Thyroid gland (tissue), 4 donors: Measurements from ENCODE around the gene PDS5B.

Experiments used
- CTCF ChIP-seq, 6 experiments: fragments of 200-600 bp in 3 of 6; fragments of 450-650 bp in 3 of 6; sonication (generic) in 3 of 6; IDR thresholded peaks; one replicate each; pipeline ENCODE4 v1.5.1; 2016 to 2019; ENCODE audit warnings: antibody characterized with exemption in 6 of 6, mild to moderate bottlenecking in 2 of 6, inconsistent platforms in 1 of 6, moderate library complexity in 1 of 6
- POLR2A ChIP-seq, 2 donors: fragments of 450-650 bp; IDR thresholded peaks; one replicate each; pipeline ENCODE4 v1.6.1; 2017; ENCODE audit warnings: antibody characterized with exemption in 2 of 2, mild to moderate bottlenecking in 2 of 2, moderate library complexity in 1 of 2

GRCh38 chr13:32542221-32542620, 44.0 kb upstream of the PDS5B start:
- TF ChIP-seq CTCF (IDR thresholded peaks at IDR 0.05), result no peak
- TF ChIP-seq POLR2A (IDR thresholded peaks at IDR 0.05), result no peak
